ENCODE results near the gene B4GALNT3.

B4GALNT3 gene

GRCh38 chr12:499837-500458, 40.2 kb downstream of the B4GALNT3 start:
- no peak for TF ChIP-seq TARDBP (IDR thresholded peaks at IDR 0.05)
- TF ChIP-seq ELF4 (IDR thresholded peaks at IDR 0.05): no peak
- no peak for DNase-seq (ENCODE audit: extremely low spot score)
- ChIA-PET CTCF (no interaction called here), POLR2A (no interaction called here)

GRCh38 chr12:501722-502447, 42.1 kb downstream of the B4GALNT3 start:
- ChIA-PET POLR2A (interaction anchor here (1.1 kb wide), 1 partner anchor 21 kb away, joined by 3 read pairs; no protein-coding TSS in a partner anchor), CTCF (no interaction called here)
- TF ChIP-seq FOXM1 (IDR thresholded peaks at IDR 0.05; ENCODE audit: borderline replicate concordance) (no peak), FOXA1 (IDR thresholded peaks at IDR 0.05) (no peak), BHLHE40 (IDR thresholded peaks at IDR 0.05; ENCODE audit: borderline replicate concordance) (no peak), ZNF384 (IDR thresholded peaks at IDR 0.05) (no peak), ARNT (IDR thresholded peaks at IDR 0.05) (no peak), TARDBP (IDR thresholded peaks at IDR 0.05) (no peak), LEF1 (IDR thresholded peaks at IDR 0.05; ENCODE audit: borderline replicate concordance) (no peak), SP1 (IDR thresholded peaks at IDR 0.05) (no peak), HDGF (IDR thresholded peaks at IDR 0.05; ENCODE audit: borderline replicate concordance) (no peak), SUZ12 (IDR thresholded peaks at IDR 0.05) (no peak)
- DNase-seq (ENCODE audit: extremely low spot score): no peak

GRCh38 chr12:503111-503761, 43.5 kb downstream of the B4GALNT3 start:
- CTCF ChIA-PET: interaction anchor here (0.7 to 1.0 kb wide), 2 partner anchors 7 to 42 kb away, joined by 3 to 6 read pairs; no protein-coding TSS in a partner anchor
- DNase-seq (ENCODE audit: extremely low spot score): no peak
- POLR2A ChIA-PET: interaction anchor here (1.0 to 1.1 kb wide), 2 partner anchors 22 to 61 kb away, joined by 3 read pairs; no protein-coding TSS in a partner anchor

GRCh38 chr12:505221-505620, 45.5 kb downstream of the B4GALNT3 start:
- POLR2A ChIA-PET: no interaction called here
- TF ChIP-seq ZNF384 (IDR thresholded peaks at IDR 0.05) (no peak), FOXA1 (IDR thresholded peaks at IDR 0.05) (no peak), TARDBP (IDR thresholded peaks at IDR 0.05) (no peak), FOXM1 (IDR thresholded peaks at IDR 0.05; ENCODE audit: borderline replicate concordance) (no peak)
- no peak for DNase-seq (ENCODE audit: extremely low spot score)
- CTCF ChIA-PET: no interaction called here

More at GRCh38 chr12:503111-503761, 43.5 kb downstream of the B4GALNT3 start:
- no peak for TF ChIP-seq L3MBTL2 (conservative IDR thresholded peaks at IDR 0.05)
- no peak for TF ChIP-seq LEF1 (IDR thresholded peaks at IDR 0.05; ENCODE audit: borderline replicate concordance)
- no peak for TF ChIP-seq FOXM1 (IDR thresholded peaks at IDR 0.05; ENCODE audit: borderline replicate concordance)

- no peak for TF ChIP-seq HDGF (IDR thresholded peaks at IDR 0.05; ENCODE audit: borderline replicate concordance)
- TF ChIP-seq SUZ12 (IDR thresholded peaks at IDR 0.05): no peak
- no peak for TF ChIP-seq FOXM1 (IDR thresholded peaks at IDR 0.05; ENCODE audit: borderline replicate concordance)
- TF ChIP-seq BHLHE40 (IDR thresholded peaks at IDR 0.05; ENCODE audit: borderline replicate concordance): no peak
- POLR2A ChIA-PET: no interaction called here
- no peak for DNase-seq (ENCODE audit: extremely low spot score)
- CTCF ChIA-PET: no interaction called here
Measured at GRCh38 chr12:507391-507796, 47.7 kb downstream of the B4GALNT3 start.

- TF ChIP-seq PKNOX1 (IDR thresholded peaks at IDR 0.05) (no peak), LEF1 (IDR thresholded peaks at IDR 0.05; ENCODE audit: borderline replicate concordance) (no peak), ELF4 (IDR thresholded peaks at IDR 0.05) (no peak)
- POLR2A ChIA-PET: interaction anchor here (1.5 kb wide), 1 partner anchor 13 kb away, joined by 3 read pairs; no protein-coding TSS in a partner anchor
- no peak for DNase-seq (ENCODE audit: extremely low spot score)
- CTCF ChIA-PET: no interaction called here
Measured at GRCh38 chr12:508145-508544, 48.4 kb downstream of the B4GALNT3 start.

- no peak for DNase-seq (ENCODE audit: extremely low spot score)
- TF ChIP-seq L3MBTL2 (conservative IDR thresholded peaks at IDR 0.05) (no peak), TARDBP (IDR thresholded peaks at IDR 0.05) (no peak), CTBP1 (IDR thresholded peaks at IDR 0.05; ENCODE audit: borderline replicate concordance) (no peak), LEF1 (IDR thresholded peaks at IDR 0.05; ENCODE audit: borderline replicate concordance) (no peak), FOXA1 (IDR thresholded peaks at IDR 0.05) (no peak), SP1 (IDR thresholded peaks at IDR 0.05) (no peak), FOXM1 (IDR thresholded peaks at IDR 0.05; ENCODE audit: borderline replicate concordance) (no peak), SUZ12 (IDR thresholded peaks at IDR 0.05) (no peak), HDGF (IDR thresholded peaks at IDR 0.05; ENCODE audit: borderline replicate concordance) (no peak), NFRKB (IDR thresholded peaks at IDR 0.05) (no peak), FOXK2 (IDR thresholded peaks at IDR 0.05) (no peak), ARNT (IDR thresholded peaks at IDR 0.05) (no peak), BHLHE40 (IDR thresholded peaks at IDR 0.05; ENCODE audit: borderline replicate concordance) (no peak), PKNOX1 (IDR thresholded peaks at IDR 0.05) (no peak), ELF4 (IDR thresholded peaks at IDR 0.05) (no peak), ZNF384 (IDR thresholded peaks at IDR 0.05) (no peak)
- ChIA-PET POLR2A (interaction anchor here (1.5 kb wide), 1 partner anchor 14 kb away, joined by 3 read pairs; no protein-coding TSS in a partner anchor), CTCF (no interaction called here)
Measured at GRCh38 chr12:508795-509194, 49.1 kb downstream of the B4GALNT3 start.
